ENCODE data around the gene HOXA10. TPM values are rescaled to one million over a fixed set of nuclear protein-coding genes. Genes with fewer than 3 reads are reported as not detected.

The HOXA10 gene
- total and polyA plus RNA-seq, 4 donors, result 0.03 to 0.70 (median 0.13) TPM

GRCh38 chr7:27165996-27166530, 8.1 kb downstream of the HOXA10 start:
- DNase-seq (ENCODE audit: low spot score), result no peak
- H3K9ac ChIP-seq (ENCODE audit: low read depth in 1 of 2, low read length in 2 of 2), result no peak overlapping the region
- H3K27me3 ChIP-seq (ENCODE audit: control insufficient read depth in 4 of 4, insufficient read depth in 4 of 4, low read length in 3 of 4), result peaks cover 9 to 58% (median 21%) of the 10 kb centered on the region in 4 donors
- 8% methylated on average over 46 of the region's 46 CpGs for WGBS
- TF ChIP-seq REST (IDR thresholded peaks at IDR 0.05) (no peak), ATF3 (IDR thresholded peaks at IDR 0.05) (no peak), GABPA (IDR thresholded peaks at IDR 0.05 in 1 of 2, conservative IDR thresholded peaks at IDR 0.05 in 1 of 2) (no peak), EGR1 (IDR thresholded peaks at IDR 0.05; ENCODE audit: low read depth in 2 of 2) (no peak)
- no peak overlapping the region for H3K27ac ChIP-seq (ENCODE audit: low read depth in 1 of 2, low read length in 2 of 2)
- peaks cover 0 to 10% (median under 1%) of the 10 kb centered on the region in 4 donors for H3K9me3 ChIP-seq (ENCODE audit: control insufficient read depth in 4 of 4, low read length in 3 of 4)
- H3K4me3 ChIP-seq (ENCODE audit: low read depth in 1 of 3, low read length in 3 of 3), result peak overlapping the region in 1 of 3 donors; percentile 9
- H3K36me3 ChIP-seq (ENCODE audit: control insufficient read depth in 4 of 4, insufficient read depth in 3 of 4, low read depth in 1 of 4, low read length in 3 of 4), result no peaks in the 10 kb centered on the region
- H3K4me1 ChIP-seq (ENCODE audit: control insufficient read depth in 4 of 4, insufficient read depth in 4 of 4, low read length in 3 of 4), result peaks cover 2 to 15% (median 3%) of the 10 kb centered on the region in 4 donors

- Histone ChIP-seq H3K36me3 (ENCODE audit: control insufficient read depth in 4 of 4, insufficient read depth in 3 of 4, low read depth in 1 of 4, low read length in 3 of 4) (no peaks in the 10 kb centered on the region), H3K4me1 (ENCODE audit: control insufficient read depth in 4 of 4, insufficient read depth in 4 of 4, low read length in 3 of 4) (peaks cover 7 to 23% (median 9%) of the 10 kb centered on the region in 4 donors), H3K4me3 (ENCODE audit: low read depth in 1 of 3, low read length in 3 of 3) (peak within 1 kb of the TSS in 1 of 3 donors; percentile 17), H3K27me3 (ENCODE audit: control insufficient read depth in 4 of 4, insufficient read depth in 4 of 4, low read length in 3 of 4) (peaks cover 9 to 58% (median 21%) of the 10 kb centered on the region in 4 donors), H3K9me3 (ENCODE audit: control insufficient read depth in 4 of 4, low read length in 3 of 4) (peaks cover 0 to 10% (median under 1%) of the 10 kb centered on the region in 4 donors), H3K27ac (ENCODE audit: low read depth in 1 of 2, low read length in 2 of 2) (no peak within 1 kb of the TSS), H3K9ac (ENCODE audit: low read depth in 1 of 2, low read length in 2 of 2) (no peak within 1 kb of the TSS)
- 8% methylated on average over 82 of the region's 82 CpGs for WGBS
- TF ChIP-seq GABPA (IDR thresholded peaks at IDR 0.05 in 1 of 2, conservative IDR thresholded peaks at IDR 0.05 in 1 of 2) (no peak), ATF3 (IDR thresholded peaks at IDR 0.05) (no peak), CTCF (IDR thresholded peaks at IDR 0.05; ENCODE audit: low read depth, low read length, missing input control) (no peak), MAX (IDR thresholded peaks at IDR 0.05) (no peak), RAD21 (IDR thresholded peaks at IDR 0.05) (no peak), EGR1 (IDR thresholded peaks at IDR 0.05; ENCODE audit: low read depth in 2 of 2) (no peak), RXRA (IDR thresholded peaks at IDR 0.05) (no peak), FOXA2 (IDR thresholded peaks at IDR 0.05) (no peak), YY1 (IDR thresholded peaks at IDR 0.05) (no peak), FOXA1 (IDR thresholded peaks at IDR 0.05) (no peak), JUND (IDR thresholded peaks at IDR 0.05) (no peak), HNF4G (IDR thresholded peaks at IDR 0.05) (no peak), TAF1 (conservative IDR thresholded peaks at IDR 0.05) (no peak)
- no peak for DNase-seq (ENCODE audit: low spot score)
These were observed 8.8 kb downstream of the HOXA10 start, which contains the start of gene HOXA9 for GRCh38 chr7:27165089-27165995. Gene HOXA9, minus strand, starts transcription at chr7:27165537. Its CDS starts 80 bp downstream, at chr7:27165457.
